HG02610 (cell line): ENCODE results near the gene SCML1.

Source experiments
- ATAC-seq: cut with Tn5 transposase; IDR thresholded peaks from one replicate; pipeline ENCODE4 v1.9.1; 2021; ENCODE audit warnings: mild to moderate bottlenecking, moderate library complexity; ENCODE audit not compliant: unreplicated experiment

Gene SCML1

GRCh38 chrX:17736856-17737709 lies at the start of gene SCML1:
Gene SCML1 (plus strand): TSS chrX:17737493. CDS start chrX:17744187, 6,694 bp downstream.
- ATAC-seq: peak; percentile 85

GRCh38 chrX:17687648-17688047 lies 49.6 kb upstream of the SCML1 start:
- ATAC-seq: no peak

GRCh38 chrX:17689971-17690409 lies 47.3 kb upstream of the SCML1 start:
- peak; percentile 43 for ATAC-seq

- no peak for ATAC-seq
Measured at GRCh38 chrX:17692709-17693346, 44.5 kb upstream of the SCML1 start.

- ATAC-seq: no peak
Measured at GRCh38 chrX:17697191-17697590, 40.1 kb upstream of the SCML1 start.

- ATAC-seq: no peak
Measured at GRCh38 chrX:17700976-17701375, 36.3 kb upstream of the SCML1 start.

- no peak for ATAC-seq
Measured at GRCh38 chrX:17703201-17703600, 34.1 kb upstream of the SCML1 start.

- no peak for ATAC-seq
Measured at GRCh38 chrX:17705211-17705610, 32.1 kb upstream of the SCML1 start.

GRCh38 chrX:17706676-17707075 lies 30.6 kb upstream of the SCML1 start:
- no peak for ATAC-seq

- ATAC-seq: no peak
Measured at GRCh38 chrX:17707731-17708130, 29.6 kb upstream of the SCML1 start.

- ATAC-seq: no peak
Measured at GRCh38 chrX:17710871-17711301, 26.4 kb upstream of the SCML1 start.

- ATAC-seq: no peak
Measured at GRCh38 chrX:17713288-17713687, 24.0 kb upstream of the SCML1 start.

GRCh38 chrX:17718649-17719165 lies 18.6 kb upstream of the SCML1 start:
- no peak for ATAC-seq

GRCh38 chrX:17719711-17720110 lies 17.6 kb upstream of the SCML1 start:
- ATAC-seq: no peak

- no peak for ATAC-seq
Measured at GRCh38 chrX:17721715-17722114, 15.6 kb upstream of the SCML1 start.

GRCh38 chrX:17725181-17725580 lies 12.1 kb upstream of the SCML1 start:
- ATAC-seq: no peak

- ATAC-seq: no peak
Measured at GRCh38 chrX:17732138-17732783, 5.0 kb upstream of the SCML1 start.

- no peak for ATAC-seq
Measured at GRCh38 chrX:17735406-17735805, 1.9 kb upstream of the SCML1 start.

- no peak for ATAC-seq
Measured at GRCh38 chrX:17736478-17736855, 826 bp upstream of the SCML1 start.

- no peak for ATAC-seq
Measured at GRCh38 chrX:17737710-17737985, 355 bp downstream of the SCML1 start.

GRCh38 chrX:17737986-17738713 lies 857 bp downstream of the SCML1 start:
- no peak for ATAC-seq
